Measurements from ENCODE around the gene CD63.

CD63 gene

DNA sequence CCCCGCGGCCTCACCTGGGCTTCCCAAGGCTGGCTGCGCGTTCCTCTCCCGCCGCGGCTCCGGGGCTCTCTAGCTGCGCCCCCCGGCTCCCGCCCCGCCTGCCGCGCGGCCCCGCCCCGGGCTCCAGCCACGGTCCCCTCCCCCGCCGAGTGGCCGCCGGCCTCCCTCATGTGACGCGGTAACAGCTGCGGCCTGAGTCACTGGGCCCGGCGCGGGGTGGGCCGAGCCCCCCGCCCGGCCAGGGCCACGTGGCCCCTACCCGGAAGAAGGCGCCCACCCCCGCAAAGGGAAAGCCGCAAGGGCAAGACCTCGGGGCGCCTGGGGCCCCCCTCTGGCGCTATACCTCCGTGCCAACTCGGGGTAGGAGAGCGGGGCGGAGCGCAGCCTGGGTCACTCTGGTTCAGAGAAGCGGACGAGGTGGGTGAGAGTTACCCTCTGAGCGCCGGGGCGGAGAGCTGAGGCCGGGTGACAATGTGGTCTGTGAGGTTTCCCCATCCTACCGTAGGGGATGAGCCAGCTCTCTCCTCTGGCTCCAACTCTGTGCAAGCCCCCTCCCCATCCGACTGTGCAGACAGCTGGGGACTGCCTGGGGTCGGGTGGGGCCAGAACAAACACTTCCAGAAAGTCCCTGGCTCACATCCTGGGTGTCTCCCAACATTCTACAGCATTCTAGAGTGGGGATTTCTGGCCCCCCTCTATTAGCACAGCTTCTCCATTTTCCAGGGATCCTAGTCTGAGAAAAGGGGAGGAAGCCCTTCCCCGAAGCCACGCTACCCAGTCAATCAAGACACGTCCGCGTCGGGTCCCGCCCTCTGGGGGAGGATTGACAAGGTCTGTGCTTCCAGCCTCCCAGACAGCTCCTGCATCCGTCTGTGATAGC, at the start of gene CD63:
TSS of gene CD63 (minus strand) at position 71 of the 880 bp plus-strand sequence. CDS start 668 bp downstream, outside the sequence.
- H3K36me3 ChIP-seq (replicated peaks), result peaks cover 31% of the 10 kb centered on the region
- H3K27ac ChIP-seq, result peak within 1 kb of the TSS; percentile 99
- peak within 1 kb of the TSS; percentile 94 for H3K4me3 ChIP-seq (ENCODE audit: low read depth, low read length)
- in situ Hi-C loops (cut with HindIII; ENCODE audit: low pct_ligation_motif_present, low sequenced_read_pairs), result no loop called here
- DNase-seq, result peak; percentile 95
- no peak for TF ChIP-seq CTCF (IDR thresholded peaks at IDR 0.05; ENCODE audit: low read depth, low read length, missing control alignments)
- H3K27me3 ChIP-seq (replicated peaks), result no peaks in the 10 kb centered on the region

- no peak overlapping the region for H3K27ac ChIP-seq
- no peak for DNase-seq
- no peak for TF ChIP-seq CTCF (IDR thresholded peaks at IDR 0.05; ENCODE audit: low read depth, low read length, missing control alignments)
- in situ Hi-C loops (cut with HindIII; ENCODE audit: low pct_ligation_motif_present, low sequenced_read_pairs), result no loop called here
- peaks cover 39% of the 10 kb centered on the region for H3K36me3 ChIP-seq (replicated peaks)
- no peaks in the 10 kb centered on the region for H3K27me3 ChIP-seq (replicated peaks)
- H3K4me3 ChIP-seq (ENCODE audit: low read depth, low read length), result no peak overlapping the region
Observed at GRCh38 chr12:55777856-55778255, 49.0 kb upstream of the CD63 start.

GRCh38 chr12:55771736-55772135, 42.9 kb upstream of the CD63 start:
- Histone ChIP-seq H3K36me3 (replicated peaks) (peaks cover 17% of the 10 kb centered on the region), H3K4me3 (ENCODE audit: low read depth, low read length) (no peak overlapping the region), H3K27ac (no peak overlapping the region), H3K27me3 (replicated peaks) (no peaks in the 10 kb centered on the region)
- in situ Hi-C loops (cut with HindIII; ENCODE audit: low pct_ligation_motif_present, low sequenced_read_pairs), result no loop called here
- no peak for TF ChIP-seq CTCF (IDR thresholded peaks at IDR 0.05; ENCODE audit: low read depth, low read length, missing control alignments)
- no peak for DNase-seq

DNA sequence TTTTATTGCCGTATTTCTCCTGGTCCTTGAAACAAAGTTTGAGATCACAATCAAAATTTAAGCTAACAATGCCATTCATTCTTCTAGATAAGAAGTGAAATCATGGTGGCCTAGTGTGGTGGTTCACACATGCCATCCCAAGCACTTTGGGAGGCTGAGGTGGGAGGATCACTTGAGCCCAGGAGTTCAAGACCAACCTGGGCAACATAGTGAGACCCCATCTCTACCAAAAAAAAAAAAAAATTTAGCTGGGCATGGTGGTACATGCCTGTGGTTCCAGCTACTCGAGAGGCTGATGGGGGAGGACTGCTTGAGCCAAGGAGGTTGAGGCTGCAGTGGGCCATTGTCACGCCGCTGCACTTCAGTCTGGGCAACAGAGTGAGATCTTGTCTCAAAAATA, 38.3 kb upstream of the CD63 start:
- TF ChIP-seq CTCF (IDR thresholded peaks at IDR 0.05; ENCODE audit: low read depth, low read length, missing control alignments), result no peak
- no peak for DNase-seq
- H3K4me3 ChIP-seq (ENCODE audit: low read depth, low read length), result no peak overlapping the region
- no peaks in the 10 kb centered on the region for H3K27me3 ChIP-seq (replicated peaks)
- in situ Hi-C loops (cut with HindIII; ENCODE audit: low pct_ligation_motif_present, low sequenced_read_pairs), result no loop called here
- peaks cover 26% of the 10 kb centered on the region for H3K36me3 ChIP-seq (replicated peaks)
- no peak overlapping the region for H3K27ac ChIP-seq

GRCh38 chr12:55765736-55766290, 37.0 kb upstream of the CD63 start:
- no peak for DNase-seq
- in situ Hi-C loops (cut with HindIII; ENCODE audit: low pct_ligation_motif_present, low sequenced_read_pairs), result no loop called here

More at GRCh38 chr12:55765736-55766290, 37.0 kb upstream of the CD63 start:
- Histone ChIP-seq H3K27ac (no peak overlapping the region), H3K4me3 (ENCODE audit: low read depth, low read length) (no peak overlapping the region), H3K27me3 (replicated peaks) (no peaks in the 10 kb centered on the region), H3K36me3 (replicated peaks) (peaks cover 36% of the 10 kb centered on the region)
- TF ChIP-seq CTCF (IDR thresholded peaks at IDR 0.05; ENCODE audit: low read depth, low read length, missing control alignments), result no peak
